WERI-Rb-1 (cell line): ENCODE measurements around the gene DHRSX.
"Not testable (repeated sequence)": the region's sequence is repeated elsewhere in the genome, so short reads cannot be mapped to it uniquely, and the experiment has no call there.

Experiments
- DNase-seq: peaks from one replicate; pipeline ENCODE4 v3.0.0-alpha.2; 2020
- H3K27ac ChIP-seq: fragments of 250-450 bp; sonication (Bioruptor Pico); 2 replicates; pipeline ENCODE4 v1.5.1; 2020; ENCODE audit warnings: mild to moderate bottlenecking, moderate library complexity
- H3K27me3 ChIP-seq: fragments of 250-450 bp; sonication (Bioruptor Pico); 2 replicates; pipeline ENCODE4 v1.5.1; 2021; ENCODE audit warnings: mild to moderate bottlenecking, low read depth, moderate library complexity; ENCODE audit not compliant: insufficient read depth, severe bottlenecking
- H3K36me3 ChIP-seq: fragments of 250-450 bp; sonication (Bioruptor Pico); 2 replicates; pipeline ENCODE4 v1.5.1; 2020; ENCODE audit warnings: mild to moderate bottlenecking, moderate library complexity
- H3K4me3 ChIP-seq: 2 replicates; pipeline ENCODE4 v1.5.1; 2011; ENCODE audit warnings: low read depth, mild to moderate bottlenecking, control low read depth, low read length
- H3K9me3 ChIP-seq: fragments of 250-450 bp; sonication (Bioruptor Pico); 2 replicates; pipeline ENCODE4 v1.5.1; 2021; ENCODE audit warnings: mild to moderate bottlenecking, moderate library complexity; ENCODE audit not compliant: severe bottlenecking
- TF ChIP-seq, protein P1 (sequence below): IDR thresholded peaks from 2 replicates; pipeline ENCODE4 v1.5.1; 2011; ENCODE audit warnings: low read depth, mild to moderate bottlenecking, control low read depth, inconsistent platforms, low read length

The DHRSX gene

DNA sequence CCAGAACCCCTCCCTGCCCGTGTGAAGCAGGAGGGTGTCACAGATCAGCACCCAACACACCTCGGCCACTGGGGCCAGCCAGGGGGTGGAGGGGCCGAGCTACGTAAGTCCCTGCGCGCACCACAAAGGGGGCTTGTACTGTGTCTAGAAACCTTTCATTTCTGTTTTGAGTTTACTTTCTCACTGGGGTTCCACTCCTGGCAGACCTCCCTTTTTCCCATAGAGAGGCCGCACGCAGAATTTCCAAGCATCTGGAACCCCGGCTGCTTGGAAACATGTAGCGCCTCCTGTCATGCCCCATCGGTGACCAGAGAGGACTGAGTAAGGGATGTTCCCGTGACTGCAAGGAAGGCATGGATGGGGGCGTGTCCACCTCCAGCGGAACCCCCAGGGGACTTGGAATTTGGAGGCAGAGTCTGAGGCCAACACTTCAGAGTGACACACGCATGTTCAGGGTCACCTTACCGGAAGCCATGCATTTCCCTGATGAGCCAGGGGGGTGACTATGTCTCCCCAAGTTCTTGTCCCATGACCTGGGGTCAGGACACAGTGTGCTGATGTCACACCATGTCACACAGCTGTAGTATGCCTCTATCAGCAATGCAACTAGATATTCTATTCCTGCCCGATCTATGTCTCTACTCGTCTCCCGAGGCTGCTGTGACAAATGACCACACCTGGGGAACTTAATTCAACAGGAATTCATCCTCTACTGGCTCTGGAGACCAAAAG is 105.3 kb downstream of the DHRSX start:
- DNase-seq, result no peak
- peaks cover 13% of the 10 kb centered on the region for H3K36me3 ChIP-seq
- TF ChIP-seq, protein P1, sequence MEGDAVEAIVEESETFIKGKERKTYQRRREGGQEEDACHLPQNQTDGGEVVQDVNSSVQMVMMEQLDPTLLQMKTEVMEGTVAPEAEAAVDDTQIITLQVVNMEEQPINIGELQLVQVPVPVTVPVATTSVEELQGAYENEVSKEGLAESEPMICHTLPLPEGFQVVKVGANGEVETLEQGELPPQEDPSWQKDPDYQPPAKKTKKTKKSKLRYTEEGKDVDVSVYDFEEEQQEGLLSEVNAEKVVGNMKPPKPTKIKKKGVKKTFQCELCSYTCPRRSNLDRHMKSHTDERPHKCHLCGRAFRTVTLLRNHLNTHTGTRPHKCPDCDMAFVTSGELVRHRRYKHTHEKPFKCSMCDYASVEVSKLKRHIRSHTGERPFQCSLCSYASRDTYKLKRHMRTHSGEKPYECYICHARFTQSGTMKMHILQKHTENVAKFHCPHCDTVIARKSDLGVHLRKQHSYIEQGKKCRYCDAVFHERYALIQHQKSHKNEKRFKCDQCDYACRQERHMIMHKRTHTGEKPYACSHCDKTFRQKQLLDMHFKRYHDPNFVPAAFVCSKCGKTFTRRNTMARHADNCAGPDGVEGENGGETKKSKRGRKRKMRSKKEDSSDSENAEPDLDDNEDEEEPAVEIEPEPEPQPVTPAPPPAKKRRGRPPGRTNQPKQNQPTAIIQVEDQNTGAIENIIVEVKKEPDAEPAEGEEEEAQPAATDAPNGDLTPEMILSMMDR, result no peak
- peaks cover 6% of the 10 kb centered on the region for H3K9me3 ChIP-seq
- no peaks in the 10 kb centered on the region for H3K27me3 ChIP-seq
- H3K4me3 ChIP-seq, result no peak overlapping the region
- peak overlapping the region; percentile 49 for H3K27ac ChIP-seq

- H3K27me3 ChIP-seq, result no peaks in the 10 kb centered on the region
- peaks cover 15% of the 10 kb centered on the region for H3K36me3 ChIP-seq
- peaks cover 6% of the 10 kb centered on the region for H3K9me3 ChIP-seq
- no peak for DNase-seq
- H3K4me3 ChIP-seq, result no peak overlapping the region
- no peak overlapping the region for H3K27ac ChIP-seq
- TF ChIP-seq, protein P1, result no peak
Measured at GRCh38 chrX:2391869-2392606, 108.7 kb downstream of the DHRSX start.

- no peaks in the 10 kb centered on the region for H3K27me3 ChIP-seq
- TF ChIP-seq, protein P1, result no peak
- H3K27ac ChIP-seq, result no peak overlapping the region
- no peak overlapping the region for H3K4me3 ChIP-seq
- H3K9me3 ChIP-seq, result peaks cover 6% of the 10 kb centered on the region
- no peak for DNase-seq
- H3K36me3 ChIP-seq, result peaks cover 15% of the 10 kb centered on the region
Measured at GRCh38 chrX:2390754-2391153, 110.0 kb downstream of the DHRSX start.

GRCh38 chrX:2389731-2390130 is 111.0 kb downstream of the DHRSX start:
- H3K27ac ChIP-seq, DNase-seq, H3K4me3 ChIP-seq, H3K9me3 ChIP-seq, H3K27me3 ChIP-seq: not testable (repeated sequence)
- peaks cover 15% of the 10 kb centered on the region for H3K36me3 ChIP-seq

GRCh38 chrX:2389324-2389723 is 111.5 kb downstream of the DHRSX start:
- H3K27ac ChIP-seq, result no peak overlapping the region
- no peak for DNase-seq
- peaks cover 15% of the 10 kb centered on the region for H3K36me3 ChIP-seq
- no peaks in the 10 kb centered on the region for H3K27me3 ChIP-seq
- H3K4me3 ChIP-seq, result no peak overlapping the region
- TF ChIP-seq, protein P1, result no peak
- H3K9me3 ChIP-seq, result peaks cover 6% of the 10 kb centered on the region

GRCh38 chrX:2388669-2389068 is 112.1 kb downstream of the DHRSX start:
- Histone ChIP-seq H3K27me3 (no peaks in the 10 kb centered on the region), H3K36me3 (peaks cover 15% of the 10 kb centered on the region), H3K9me3 (peaks cover 6% of the 10 kb centered on the region), H3K27ac (no peak overlapping the region), H3K4me3 (no peak overlapping the region)
- DNase-seq, result no peak
- TF ChIP-seq, protein P1, result no peak
